ENCODE measurements around the gene STMN3.

DNA sequence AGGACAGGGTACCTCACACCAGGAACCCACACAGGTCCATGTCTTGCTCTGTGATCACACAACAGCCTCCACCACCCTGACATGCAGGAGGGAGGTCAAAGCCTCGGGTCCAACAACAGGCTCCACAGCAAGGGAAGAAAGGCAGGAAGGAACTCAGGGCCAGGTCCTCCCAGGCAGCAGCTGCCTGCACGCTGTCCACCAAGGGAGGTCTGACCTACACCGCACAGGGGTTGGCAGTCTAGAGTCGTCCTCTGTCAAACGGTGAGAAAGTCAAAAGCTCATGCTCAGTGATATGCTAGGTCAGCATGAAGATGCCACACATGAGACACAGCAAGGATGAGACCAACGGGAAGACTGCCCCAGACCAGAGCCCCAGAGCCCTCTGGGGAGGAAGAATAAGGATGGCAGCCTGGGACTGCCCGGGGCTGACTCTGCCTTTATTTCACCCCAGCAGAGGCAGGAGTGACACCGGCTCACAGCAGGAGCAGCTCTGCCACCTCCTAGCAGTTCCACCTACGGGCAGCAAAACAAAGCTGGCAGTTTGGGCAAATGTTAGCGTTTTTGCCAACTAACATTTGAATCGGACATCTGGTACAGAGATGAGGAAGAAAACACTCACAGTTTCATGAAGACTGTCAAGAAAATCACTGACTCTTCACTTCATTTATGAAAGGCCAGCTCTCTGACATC lies 34.8 kb downstream of the STMN3 start:
- TF ChIP-seq, protein P1, sequence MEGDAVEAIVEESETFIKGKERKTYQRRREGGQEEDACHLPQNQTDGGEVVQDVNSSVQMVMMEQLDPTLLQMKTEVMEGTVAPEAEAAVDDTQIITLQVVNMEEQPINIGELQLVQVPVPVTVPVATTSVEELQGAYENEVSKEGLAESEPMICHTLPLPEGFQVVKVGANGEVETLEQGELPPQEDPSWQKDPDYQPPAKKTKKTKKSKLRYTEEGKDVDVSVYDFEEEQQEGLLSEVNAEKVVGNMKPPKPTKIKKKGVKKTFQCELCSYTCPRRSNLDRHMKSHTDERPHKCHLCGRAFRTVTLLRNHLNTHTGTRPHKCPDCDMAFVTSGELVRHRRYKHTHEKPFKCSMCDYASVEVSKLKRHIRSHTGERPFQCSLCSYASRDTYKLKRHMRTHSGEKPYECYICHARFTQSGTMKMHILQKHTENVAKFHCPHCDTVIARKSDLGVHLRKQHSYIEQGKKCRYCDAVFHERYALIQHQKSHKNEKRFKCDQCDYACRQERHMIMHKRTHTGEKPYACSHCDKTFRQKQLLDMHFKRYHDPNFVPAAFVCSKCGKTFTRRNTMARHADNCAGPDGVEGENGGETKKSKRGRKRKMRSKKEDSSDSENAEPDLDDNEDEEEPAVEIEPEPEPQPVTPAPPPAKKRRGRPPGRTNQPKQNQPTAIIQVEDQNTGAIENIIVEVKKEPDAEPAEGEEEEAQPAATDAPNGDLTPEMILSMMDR (IDR thresholded peaks at IDR 0.05 in 2 of 3, conservative IDR thresholded peaks at IDR 0.05 in 1 of 3; ENCODE audit: borderline replicate concordance in 1 of 3, insufficient read depth in 1 of 3, low read depth in 2 of 3, low read length in 2 of 3): no peak
- TF ChIP-seq TCF7L2 (IDR thresholded peaks at IDR 0.05; ENCODE audit: borderline replicate concordance, extremely low read depth, insufficient read depth, insufficient read length) (no peak), POLR2A (IDR thresholded peaks at IDR 0.05; ENCODE audit: borderline replicate concordance, extremely low read depth, insufficient read depth, insufficient read length) (no peak), SP1 (IDR thresholded peaks at IDR 0.05; ENCODE audit: low read depth) (no peak), EZH2phosphoT487 (IDR thresholded peaks at IDR 0.05; ENCODE audit: borderline replicate concordance) (no peak), POLR2AphosphoS5 (IDR thresholded peaks at IDR 0.05; ENCODE audit: low read depth, low read length) (no peak)
- TF ChIP-seq, protein P2, sequence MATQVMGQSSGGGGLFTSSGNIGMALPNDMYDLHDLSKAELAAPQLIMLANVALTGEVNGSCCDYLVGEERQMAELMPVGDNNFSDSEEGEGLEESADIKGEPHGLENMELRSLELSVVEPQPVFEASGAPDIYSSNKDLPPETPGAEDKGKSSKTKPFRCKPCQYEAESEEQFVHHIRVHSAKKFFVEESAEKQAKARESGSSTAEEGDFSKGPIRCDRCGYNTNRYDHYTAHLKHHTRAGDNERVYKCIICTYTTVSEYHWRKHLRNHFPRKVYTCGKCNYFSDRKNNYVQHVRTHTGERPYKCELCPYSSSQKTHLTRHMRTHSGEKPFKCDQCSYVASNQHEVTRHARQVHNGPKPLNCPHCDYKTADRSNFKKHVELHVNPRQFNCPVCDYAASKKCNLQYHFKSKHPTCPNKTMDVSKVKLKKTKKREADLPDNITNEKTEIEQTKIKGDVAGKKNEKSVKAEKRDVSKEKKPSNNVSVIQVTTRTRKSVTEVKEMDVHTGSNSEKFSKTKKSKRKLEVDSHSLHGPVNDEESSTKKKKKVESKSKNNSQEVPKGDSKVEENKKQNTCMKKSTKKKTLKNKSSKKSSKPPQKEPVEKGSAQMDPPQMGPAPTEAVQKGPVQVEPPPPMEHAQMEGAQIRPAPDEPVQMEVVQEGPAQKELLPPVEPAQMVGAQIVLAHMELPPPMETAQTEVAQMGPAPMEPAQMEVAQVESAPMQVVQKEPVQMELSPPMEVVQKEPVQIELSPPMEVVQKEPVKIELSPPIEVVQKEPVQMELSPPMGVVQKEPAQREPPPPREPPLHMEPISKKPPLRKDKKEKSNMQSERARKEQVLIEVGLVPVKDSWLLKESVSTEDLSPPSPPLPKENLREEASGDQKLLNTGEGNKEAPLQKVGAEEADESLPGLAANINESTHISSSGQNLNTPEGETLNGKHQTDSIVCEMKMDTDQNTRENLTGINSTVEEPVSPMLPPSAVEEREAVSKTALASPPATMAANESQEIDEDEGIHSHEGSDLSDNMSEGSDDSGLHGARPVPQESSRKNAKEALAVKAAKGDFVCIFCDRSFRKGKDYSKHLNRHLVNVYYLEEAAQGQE (IDR thresholded peaks at IDR 0.05; ENCODE audit: low read depth): no peak
- TF ChIP-seq, protein P3, sequence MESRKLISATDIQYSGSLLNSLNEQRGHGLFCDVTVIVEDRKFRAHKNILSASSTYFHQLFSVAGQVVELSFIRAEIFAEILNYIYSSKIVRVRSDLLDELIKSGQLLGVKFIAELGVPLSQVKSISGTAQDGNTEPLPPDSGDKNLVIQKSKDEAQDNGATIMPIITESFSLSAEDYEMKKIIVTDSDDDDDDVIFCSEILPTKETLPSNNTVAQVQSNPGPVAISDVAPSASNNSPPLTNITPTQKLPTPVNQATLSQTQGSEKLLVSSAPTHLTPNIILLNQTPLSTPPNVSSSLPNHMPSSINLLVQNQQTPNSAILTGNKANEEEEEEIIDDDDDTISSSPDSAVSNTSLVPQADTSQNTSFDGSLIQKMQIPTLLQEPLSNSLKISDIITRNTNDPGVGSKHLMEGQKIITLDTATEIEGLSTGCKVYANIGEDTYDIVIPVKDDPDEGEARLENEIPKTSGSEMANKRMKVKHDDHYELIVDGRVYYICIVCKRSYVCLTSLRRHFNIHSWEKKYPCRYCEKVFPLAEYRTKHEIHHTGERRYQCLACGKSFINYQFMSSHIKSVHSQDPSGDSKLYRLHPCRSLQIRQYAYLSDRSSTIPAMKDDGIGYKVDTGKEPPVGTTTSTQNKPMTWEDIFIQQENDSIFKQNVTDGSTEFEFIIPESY (IDR thresholded peaks at IDR 0.05; ENCODE audit: extremely low read depth, insufficient replicate concordance, low read length): no peak
